ENCODE measurements around the gene SLC6A20. TPM values are rescaled to one million over a fixed set of nuclear protein-coding genes. Genes with fewer than 3 reads are reported as not detected.

Gene SLC6A20
- total RNA-seq, 1 donor from 2014 or later: 1.2 TPM

DNA sequence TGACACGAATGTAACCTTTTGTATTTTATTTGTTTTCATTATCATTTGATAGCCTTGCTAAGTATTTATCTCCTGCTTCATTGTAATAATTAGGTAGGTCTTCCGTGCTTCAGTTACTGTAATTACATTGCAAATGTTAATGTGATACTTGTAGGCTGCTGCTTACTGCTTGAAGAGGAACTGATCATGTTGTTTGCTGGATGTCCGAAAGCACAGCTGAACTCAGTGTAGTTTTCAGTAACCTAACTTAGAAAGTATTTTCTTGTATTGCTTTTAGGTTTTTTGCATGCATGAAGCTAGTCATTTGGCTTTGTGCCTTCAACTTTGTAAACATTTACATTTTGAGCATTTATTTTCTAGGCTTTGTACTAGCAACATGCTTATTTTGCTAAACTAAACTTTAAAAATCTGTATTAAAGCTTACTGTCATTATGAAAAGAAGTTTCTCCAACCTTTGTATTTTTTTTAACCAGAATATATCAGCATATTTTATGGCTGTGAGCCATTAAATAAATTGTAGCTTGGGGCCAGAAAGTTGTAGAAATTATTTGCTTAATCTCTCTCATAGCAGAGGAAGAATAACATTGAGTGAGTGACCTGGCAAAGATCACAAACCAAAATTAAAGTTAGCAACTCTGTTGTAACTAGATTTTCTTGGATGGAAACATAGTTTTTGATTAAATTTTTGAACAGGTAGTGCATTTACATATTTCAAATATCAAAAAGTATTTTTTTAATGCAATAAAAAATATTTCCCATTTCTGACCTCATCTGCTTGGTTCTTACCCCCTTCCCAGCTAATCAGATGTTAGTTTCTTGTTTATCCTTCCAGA lies 76.5 kb downstream of the SLC6A20 start:
- peak; percentile 28 for DNase-seq

DNA sequence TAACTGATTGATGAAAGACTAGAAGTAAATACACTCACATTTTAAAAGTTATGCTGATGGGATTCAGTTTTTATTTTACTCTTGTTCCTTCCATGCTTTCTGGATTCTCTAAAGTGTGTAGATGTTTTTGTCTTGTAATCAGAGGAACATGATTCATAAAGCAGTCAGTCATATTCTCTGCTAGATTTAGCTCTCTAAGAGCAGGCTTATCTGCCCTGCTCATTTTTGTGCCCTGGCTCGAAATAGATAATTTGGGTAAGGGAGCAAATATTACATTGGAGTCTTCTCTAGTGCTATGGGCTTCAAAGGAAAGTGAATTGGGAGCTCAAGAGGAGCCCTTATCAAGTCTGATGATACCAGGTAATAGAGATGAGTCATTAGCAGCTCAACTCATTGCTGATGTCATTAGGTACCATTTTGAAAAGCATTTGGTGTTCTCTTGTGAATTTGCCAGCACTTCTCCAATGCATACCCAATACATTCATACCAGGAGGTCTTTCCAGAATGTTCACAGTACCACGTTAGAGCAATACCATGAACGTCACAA lies 79.5 kb downstream of the SLC6A20 start:
- no peak for DNase-seq

DNA sequence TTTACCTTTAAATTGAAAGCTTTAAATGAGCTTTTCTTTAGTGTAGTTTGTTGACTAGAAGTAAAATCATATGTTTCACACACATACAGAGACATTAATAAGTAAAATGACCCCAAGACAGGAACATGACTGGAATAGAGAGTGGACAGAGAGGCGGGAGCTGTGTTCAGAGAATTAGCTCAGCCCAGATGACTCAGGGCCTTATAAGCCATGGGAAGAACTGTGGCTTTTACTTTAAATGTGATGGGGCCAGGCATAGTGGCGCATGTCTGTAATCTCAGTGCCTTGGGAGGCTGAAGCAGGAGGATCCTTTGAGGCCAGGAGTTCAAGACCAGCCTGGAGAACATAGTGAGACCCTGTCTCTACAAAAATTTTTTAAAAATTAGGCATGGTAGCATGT lies 80.4 kb downstream of the SLC6A20 start:
- DNase-seq: no peak

DNA sequence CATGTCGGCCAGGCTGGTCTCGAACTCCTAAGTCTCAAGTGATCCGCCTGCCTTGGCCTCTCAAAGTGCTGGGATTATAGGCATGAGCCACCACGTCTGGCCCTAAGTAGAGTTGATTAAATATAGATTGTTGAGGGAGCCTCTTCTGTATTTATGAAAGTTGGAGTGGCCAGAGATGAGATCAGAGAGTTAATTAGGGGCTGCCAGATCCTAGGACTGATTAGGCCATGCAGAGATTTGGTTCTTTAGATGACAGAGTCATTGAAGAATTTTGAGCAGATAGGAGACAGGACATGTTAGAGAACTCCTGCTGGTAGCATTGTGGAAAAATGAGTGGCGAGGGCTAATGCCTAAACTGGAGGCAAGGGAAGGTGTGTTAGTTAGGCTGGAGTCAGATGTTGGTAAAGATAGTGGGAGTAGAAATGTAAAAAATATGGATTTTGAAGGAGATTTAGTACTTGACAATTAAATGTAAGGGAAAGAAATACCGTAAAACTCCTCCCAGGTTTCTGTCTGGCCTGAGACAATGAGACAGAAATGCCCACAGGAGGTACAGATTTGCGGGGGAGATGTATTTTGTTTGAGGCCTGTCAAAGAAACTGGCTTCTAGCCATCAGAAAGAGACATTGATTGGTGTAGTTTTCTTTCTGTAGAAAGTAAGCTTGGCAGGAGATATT lies 83.8 kb downstream of the SLC6A20 start:
- DNase-seq: peak; percentile 45

DNA sequence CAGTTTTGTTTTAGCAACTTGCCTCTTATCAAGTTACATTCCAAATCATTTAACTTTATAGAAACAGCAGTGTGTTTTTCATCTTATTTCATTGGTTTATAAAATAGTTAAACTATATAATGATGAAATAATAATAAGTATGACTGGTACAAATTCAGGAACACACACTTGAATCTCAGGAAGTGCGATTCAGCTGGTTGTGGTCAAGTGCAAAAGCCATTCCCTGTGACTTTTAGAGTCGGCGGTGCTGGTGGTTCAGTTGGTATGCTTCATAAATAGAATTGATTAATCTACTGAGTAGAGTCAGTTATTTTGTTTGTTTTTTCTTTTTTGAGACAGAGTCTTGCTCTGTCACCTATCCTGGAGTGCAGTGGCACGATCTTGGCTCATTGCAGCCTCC lies 84.4 kb downstream of the SLC6A20 start:
- no peak for DNase-seq

DNA sequence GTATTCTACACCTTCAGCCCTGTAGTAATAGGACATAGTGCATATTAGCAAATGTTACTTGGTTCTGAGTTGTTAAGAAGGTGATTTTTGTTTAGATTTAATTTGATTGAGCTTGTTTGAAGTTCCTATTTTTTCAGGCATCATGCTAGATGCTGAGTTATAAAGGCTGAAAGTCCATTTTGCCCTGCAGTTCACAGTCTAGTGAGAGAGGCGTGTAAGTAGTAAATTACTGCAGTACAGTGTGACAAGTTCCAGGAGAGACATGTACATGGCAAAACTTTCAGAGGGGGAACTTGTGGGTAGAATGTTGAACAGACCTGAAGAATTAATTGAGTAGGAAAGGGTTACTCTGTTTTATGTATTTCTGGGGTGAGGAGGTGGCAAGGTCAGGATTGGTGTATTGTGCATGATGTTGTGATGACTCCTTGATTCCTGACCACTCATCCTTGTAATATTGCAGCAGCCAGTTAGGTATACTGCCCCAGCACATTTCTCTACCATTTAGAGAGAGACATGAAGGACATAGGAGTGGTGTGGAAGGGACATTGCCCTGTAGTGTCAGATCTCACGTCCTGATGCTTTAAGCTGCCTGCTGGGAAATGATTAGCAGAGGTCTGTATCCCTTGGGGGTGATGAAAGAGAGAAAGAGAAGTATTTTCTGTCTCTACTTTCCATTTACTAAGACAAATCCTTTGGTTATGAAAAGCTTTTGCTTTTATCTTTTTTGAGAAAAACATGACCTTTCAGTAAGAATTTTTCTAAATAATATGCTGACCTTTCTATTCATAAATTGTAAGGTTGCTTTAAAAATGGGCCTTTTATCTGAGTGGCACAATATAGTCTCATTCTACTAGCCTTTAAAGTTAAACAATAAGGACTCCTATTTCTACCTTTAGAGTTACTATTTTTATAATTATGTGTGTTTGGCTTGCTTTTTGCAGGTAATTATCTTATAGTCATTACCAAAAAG lies 90.2 kb downstream of the SLC6A20 start:
- DNase-seq: no peak

Small RNAs within 50 kb of the gene (small RNA-seq; reads per million reads assigned to genes)
- not detected for gene RN7SL145P (ENCODE audit: low replicate concordance)

Other genes starting within 250 kb of the SLC6A20 start
- 28.8 TPM for gene LIMD1, start 201.8 kb downstream of the SLC6A20 start, total RNA-seq
- gene SACM1L, start 107.1 kb downstream of the SLC6A20 start, total RNA-seq: 65.5 TPM
- gene LZTFL1, start 45.6 kb upstream of the SLC6A20 start, total RNA-seq: 25.2 TPM
- 0.10 TPM for gene CCR9, start 90.0 kb upstream of the SLC6A20 start, total RNA-seq
- 0.41 TPM for gene CXCR6, start 146.9 kb upstream of the SLC6A20 start, total RNA-seq
- gene FYCO1, start 199.3 kb upstream of the SLC6A20 start, total RNA-seq: 73.2 TPM
- not detected for gene XCR1, start 230.9 kb upstream of the SLC6A20 start, total RNA-seq